Prostate gland (tissue), 2 donors: ENCODE results near the gene MIS18A. TPM values are rescaled to one million over a fixed set of nuclear protein-coding genes. Genes with fewer than 3 reads are reported as not detected.
"Not testable (repeated sequence)": the region's sequence is repeated elsewhere in the genome, so short reads cannot be mapped to it uniquely, and the experiment has no call there.

Experiments
- DNase-seq: peaks from one replicate; pipeline ENCODE4 v3.0.0-alpha.2; 2019; ENCODE audit warnings: low spot score
- H3K27ac ChIP-seq, 2 donors: fragments of 200-600 bp; sonication (generic); 2 replicates each; pipeline ENCODE4 v1.5.1; 2017 to 2019
- H3K27me3 ChIP-seq: fragments of 200-600 bp; sonication (generic); replicated peaks from 2 replicates; pipeline ENCODE4 v1.5.1; 2019; ENCODE audit not compliant: insufficient read depth
- H3K36me3 ChIP-seq, 2 donors: fragments of 200-600 bp; sonication (generic); 1 replicate in 1 of 2; 2 replicates in 1 of 2; pipeline versions ENCODE4 v1.5.1 to v1.8.1; 2017 to 2019
- H3K4me1 ChIP-seq: fragments of 200-600 bp; sonication (generic); replicated peaks from 2 replicates; pipeline ENCODE4 v1.5.1; 2019
- H3K4me3 ChIP-seq, 2 donors: fragments of 200-600 bp; sonication (generic); 2 replicates each; pipeline ENCODE4 v1.5.1; 2017 to 2019
- H3K9me3 ChIP-seq: fragments of 200-600 bp; sonication (generic); 2 replicates; pipeline ENCODE4 v1.5.1; 2017
- POLR2A ChIP-seq: fragments of 450-650 bp; IDR thresholded peaks from one replicate; pipeline ENCODE4 v1.6.1; 2016; ENCODE audit warnings: antibody characterized with exemption, mild to moderate bottlenecking
- POLR2AphosphoS5 ChIP-seq: sonication (generic); formaldehyde crosslinking; IDR thresholded peaks from one replicate; pipeline ENCODE4 v1.6.1; 2017; ENCODE audit warnings: antibody characterized with exemption
- WGBS: methylation state at CpG from one replicate; pipeline ENCODE4 v1.1.5; 2018; 5-methylcytosine and 5-hydroxymethylcytosine counted together
- intact Hi-C: fragments of 100-400 bp; cut with DNase I; formaldehyde crosslinking; loops from one replicate; pipeline ENCODE4 v1.14.2; 2022
- total RNA-seq, 2 donors: library from RNA; depleted of rRNA; stranded (reverse); fragments of >200 nt; gene quantifications; one replicate each; pipeline ENCODE4 v1.1.0, GENCODE V29; 2016
- TF ChIP-seq, protein P1 (sequence below), 4 experiments: fragments of 200-600 bp in 2 of 4; fragments of 450-650 bp in 2 of 4; sonication (generic) in 2 of 4; IDR thresholded peaks; 1 replicate in 3 of 4; 2 replicates in 1 of 4; pipeline ENCODE4 v1.5.1; 2016 to 2019; ENCODE audit warnings: antibody characterized with exemption in 4 of 4, mild to moderate bottlenecking in 2 of 4, moderate library complexity in 2 of 4

Gene MIS18A
- total RNA-seq, 2 donors from 2014 or later = 10.7 to 17.8 TPM

DNA sequence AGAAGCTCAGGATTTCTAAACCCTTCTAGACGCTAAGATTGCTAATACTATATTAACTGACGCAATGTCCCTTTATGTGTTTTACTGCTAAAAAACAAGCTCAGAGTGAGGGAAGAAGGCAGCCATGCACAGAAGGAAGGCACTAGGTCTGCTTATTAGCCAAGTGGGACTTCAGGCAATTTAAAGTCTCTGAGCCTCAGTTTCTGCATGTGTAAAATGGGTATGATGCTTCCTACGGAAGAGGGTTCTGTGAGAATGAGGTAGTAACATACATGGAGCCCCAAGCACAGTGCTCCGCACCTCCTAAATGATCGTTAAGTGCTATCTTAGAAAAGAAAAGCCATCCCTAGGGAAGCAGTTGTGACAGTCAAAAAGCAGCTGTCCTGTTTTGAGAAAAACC is 16.9 kb downstream of the MIS18A start:
- Histone ChIP-seq H3K27ac (no peak overlapping the region), H3K4me3 (no peak overlapping the region), H3K4me1 (no peaks in the 10 kb centered on the region), H3K9me3 (no peaks in the 10 kb centered on the region), H3K27me3 (no peaks in the 10 kb centered on the region), H3K36me3 (no peaks in the 10 kb centered on the region)
- intact Hi-C loops = no loop called here
- DNase-seq = no peak
- 95% methylated on average over 5 of the region's 5 CpGs for WGBS
- TF ChIP-seq, protein P1, sequence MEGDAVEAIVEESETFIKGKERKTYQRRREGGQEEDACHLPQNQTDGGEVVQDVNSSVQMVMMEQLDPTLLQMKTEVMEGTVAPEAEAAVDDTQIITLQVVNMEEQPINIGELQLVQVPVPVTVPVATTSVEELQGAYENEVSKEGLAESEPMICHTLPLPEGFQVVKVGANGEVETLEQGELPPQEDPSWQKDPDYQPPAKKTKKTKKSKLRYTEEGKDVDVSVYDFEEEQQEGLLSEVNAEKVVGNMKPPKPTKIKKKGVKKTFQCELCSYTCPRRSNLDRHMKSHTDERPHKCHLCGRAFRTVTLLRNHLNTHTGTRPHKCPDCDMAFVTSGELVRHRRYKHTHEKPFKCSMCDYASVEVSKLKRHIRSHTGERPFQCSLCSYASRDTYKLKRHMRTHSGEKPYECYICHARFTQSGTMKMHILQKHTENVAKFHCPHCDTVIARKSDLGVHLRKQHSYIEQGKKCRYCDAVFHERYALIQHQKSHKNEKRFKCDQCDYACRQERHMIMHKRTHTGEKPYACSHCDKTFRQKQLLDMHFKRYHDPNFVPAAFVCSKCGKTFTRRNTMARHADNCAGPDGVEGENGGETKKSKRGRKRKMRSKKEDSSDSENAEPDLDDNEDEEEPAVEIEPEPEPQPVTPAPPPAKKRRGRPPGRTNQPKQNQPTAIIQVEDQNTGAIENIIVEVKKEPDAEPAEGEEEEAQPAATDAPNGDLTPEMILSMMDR (IDR thresholded peaks at IDR 0.05) = no peak
- TF ChIP-seq POLR2A = no peak
- no peak for TF ChIP-seq POLR2AphosphoS5

DNA sequence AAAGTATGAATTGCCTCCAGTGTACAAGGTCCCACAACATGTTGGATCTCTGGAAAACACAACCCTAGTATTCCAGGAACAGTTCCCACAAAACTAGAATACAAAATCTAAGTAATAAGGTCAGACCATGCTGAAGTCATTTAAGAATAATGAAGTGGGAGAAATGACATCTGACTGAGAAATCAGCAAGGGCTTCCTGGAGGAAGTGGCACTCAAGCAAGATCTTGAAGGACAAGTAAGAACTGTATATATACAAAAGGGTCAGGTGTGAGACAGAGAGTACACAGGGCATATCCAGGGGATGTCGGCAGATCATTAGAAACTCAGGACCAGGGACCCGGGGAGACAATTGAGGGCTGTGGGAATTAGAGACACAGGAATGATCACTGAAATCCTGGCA is 18.7 kb downstream of the MIS18A start:
- DNase-seq = no peak
- intact Hi-C loops = no loop called here
- 88% methylated on average over 2 of the region's 2 CpGs for WGBS
- no peaks in the 10 kb centered on the region for H3K36me3 ChIP-seq
- no peaks in the 10 kb centered on the region for H3K4me1 ChIP-seq
- H3K9me3 ChIP-seq = no peaks in the 10 kb centered on the region
- no peak overlapping the region for H3K4me3 ChIP-seq
- no peaks in the 10 kb centered on the region for H3K27me3 ChIP-seq
- no peak for TF ChIP-seq POLR2A
- no peak for TF ChIP-seq POLR2AphosphoS5
- TF ChIP-seq, protein P1 (IDR thresholded peaks at IDR 0.05) = no peak
- no peak overlapping the region for H3K27ac ChIP-seq

DNA sequence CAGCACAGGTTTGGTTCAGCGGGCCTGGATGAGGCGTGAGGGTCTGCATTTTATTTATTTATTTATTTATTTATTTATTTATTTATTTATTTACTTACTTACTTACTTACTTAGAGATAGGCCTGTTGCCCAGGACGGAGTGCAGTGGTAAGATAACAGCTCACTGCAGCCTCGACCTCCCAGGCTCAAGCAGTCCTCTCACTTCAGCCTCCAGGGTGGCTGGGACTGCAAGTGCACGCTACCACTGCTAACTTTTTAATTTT is 20.1 kb downstream of the MIS18A start:
- intact Hi-C loops = loop anchor here (1.0 to 5.0 kb wide), 3 partner anchors 116 to 471 kb away; no protein-coding TSS in a partner anchor
- H3K4me1 ChIP-seq, H3K27me3 ChIP-seq, H3K27ac ChIP-seq, H3K9me3 ChIP-seq, DNase-seq, H3K4me3 ChIP-seq, H3K36me3 ChIP-seq: not testable (repeated sequence)
- 88% methylated on average over 5 of the region's 5 CpGs for WGBS

DNA sequence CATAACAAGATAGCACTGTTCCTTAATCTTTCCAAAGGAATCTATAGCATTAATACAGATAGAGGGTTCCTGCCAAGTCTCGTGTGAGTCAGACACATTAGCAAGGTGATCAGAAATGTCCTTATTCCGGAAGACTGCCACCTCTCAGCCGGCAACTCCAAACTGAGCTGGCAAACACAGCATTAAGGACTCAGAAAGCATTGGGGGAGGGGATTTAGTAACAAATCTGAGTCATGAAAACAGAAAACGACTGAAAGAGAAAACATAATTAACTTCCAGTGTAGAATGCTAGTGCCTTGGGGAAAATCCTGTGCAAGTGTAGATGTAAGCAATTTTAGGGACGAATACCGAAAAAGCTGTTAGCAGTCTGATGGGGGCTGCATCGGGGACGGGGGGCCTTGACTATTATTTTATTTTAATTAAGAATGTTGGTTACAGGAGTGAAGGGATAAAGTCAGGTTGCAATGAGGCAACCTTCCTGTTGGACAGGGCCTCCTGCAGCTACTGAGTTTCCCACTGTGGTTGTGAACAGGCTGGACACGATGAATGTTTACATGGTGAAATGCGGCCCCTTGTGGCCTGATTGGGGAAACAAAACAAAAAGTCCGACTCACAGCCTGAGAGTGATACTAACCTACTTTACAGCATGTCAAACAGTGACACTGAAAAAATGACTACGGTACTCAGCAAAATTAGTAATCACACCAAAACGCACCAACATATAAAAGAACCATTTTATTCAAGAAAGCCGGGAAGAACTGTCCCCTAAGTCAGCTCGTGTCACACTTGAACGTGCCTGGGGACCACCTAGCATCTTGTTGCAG is 20.7 kb downstream of the MIS18A start:
- H3K27me3 ChIP-seq = no peaks in the 10 kb centered on the region
- no peaks in the 10 kb centered on the region for H3K9me3 ChIP-seq
- H3K4me1 ChIP-seq = no peaks in the 10 kb centered on the region
- DNase-seq = peak; percentile 76
- H3K4me3 ChIP-seq = no peak overlapping the region
- 44% methylated on average over 16 of the region's 16 CpGs for WGBS
- intact Hi-C loops = loop anchor here (1.0 to 5.0 kb wide), 3 partner anchors 116 to 471 kb away; no protein-coding TSS in a partner anchor
- H3K27ac ChIP-seq = no peak overlapping the region
- peak; percentile 69 for TF ChIP-seq POLR2AphosphoS5
- TF ChIP-seq, protein P1 (IDR thresholded peaks at IDR 0.05) = peak in 3 of 4 experiments; percentile 77 to 89 (median 83)
- TF ChIP-seq POLR2A = no peak
- H3K36me3 ChIP-seq = no peaks in the 10 kb centered on the region

DNA sequence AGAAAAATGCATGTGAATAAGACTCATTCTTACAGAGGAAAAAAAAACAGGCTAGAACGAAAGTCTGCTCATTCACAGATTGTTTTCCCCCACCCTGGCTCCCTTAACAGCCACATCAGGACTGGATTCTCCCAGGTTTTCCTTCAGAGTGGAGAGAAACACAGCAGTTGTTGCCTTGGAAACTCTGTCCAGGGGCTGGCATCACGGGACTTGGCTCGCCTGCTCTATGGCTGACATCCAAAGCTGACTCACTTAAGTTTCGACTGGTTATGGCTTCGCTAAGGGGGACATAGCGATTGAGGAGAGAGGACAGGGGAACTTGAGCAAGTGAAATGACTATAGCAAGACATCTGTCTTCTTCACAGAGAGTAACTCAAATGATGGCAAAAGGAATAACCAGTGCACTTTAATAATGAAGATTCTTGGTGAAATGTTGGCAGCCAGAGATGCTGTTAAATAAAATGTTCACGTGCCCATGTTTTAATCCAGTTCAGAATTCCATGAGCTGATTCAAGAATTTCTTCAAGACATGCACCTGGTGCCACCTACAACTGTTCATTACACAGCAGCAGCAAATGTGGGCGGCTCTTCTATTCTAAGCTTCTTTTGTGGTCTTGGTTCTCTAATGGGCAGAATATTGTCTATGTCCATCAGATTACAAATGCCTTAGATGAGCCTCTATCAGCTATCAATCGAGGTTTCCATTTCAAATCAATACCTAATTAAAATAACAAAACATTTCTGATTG is 21.8 kb downstream of the MIS18A start:
- Histone ChIP-seq H3K27ac (no peak overlapping the region), H3K27me3 (no peaks in the 10 kb centered on the region), H3K4me3 (no peak overlapping the region), H3K36me3 (no peaks in the 10 kb centered on the region), H3K4me1 (no peaks in the 10 kb centered on the region), H3K9me3 (no peaks in the 10 kb centered on the region)
- peak; percentile 63 for DNase-seq
- TF ChIP-seq POLR2AphosphoS5 = peak; percentile 67
- TF ChIP-seq, protein P1 (IDR thresholded peaks at IDR 0.05) = no peak
- intact Hi-C loops = loop anchor here (5.0 kb wide), 2 partner anchors 115 to 470 kb away; no protein-coding TSS in a partner anchor
- 20% methylated on average over 9 of the region's 9 CpGs for WGBS
